PC-3 (cell line): Measurements from ENCODE around the gene TECRL. TPM values are rescaled to one million over a fixed set of nuclear protein-coding genes. Genes with fewer than 3 reads are reported as not detected.

Source experiments
- ATAC-seq: fragments of 200-7000 bp; cut with Tn5 transposase; 2 replicates; pipeline ENCODE4 v1.9.1; 2020; ENCODE audit warnings: mild to moderate bottlenecking, moderate library complexity
- BruUV-seq: library from RNA; stranded (reverse); fragments of 400-500 nt; replicated peaks from 2 replicates; lab custom pipeline; 2021; lab: Mats Ljungman, UMichigan
- CTCF ChIA-PET: fragments of 300-600 bp; sonication (Branson Sonifier 250); formaldehyde crosslinking; loops from one replicate; lab custom pipeline; 2022; ENCODE audit warnings: antibody characterized with exemption; lab: Charles Lee
- POLR2A ChIA-PET: fragments of 300-600 bp; sonication (Branson Sonifier 250); formaldehyde crosslinking; loops from one replicate; lab custom pipeline; 2022; ENCODE audit warnings: antibody characterized with exemption; ENCODE audit not compliant: unreplicated experiment; lab: Charles Lee
- DNase-seq: peaks from one replicate; pipeline ENCODE4 v3.0.0-alpha.2; 2015
- H2AFZ ChIP-seq: fragments of 300-600 bp; sonication (generic); 2 replicates; pipeline ENCODE4 v1.6.0; 2016; ENCODE audit warnings: antibody characterized with exemption, low read length
- H3F3A ChIP-seq: fragments of 300-600 bp; sonication (generic); one replicate; pipeline ENCODE4 v1.6.0; 2017; ENCODE audit warnings: antibody characterized with exemption, low read length, control low read depth, mild to moderate bottlenecking; ENCODE audit not compliant: unreplicated experiment
- H3K27ac ChIP-seq: fragments of 300-600 bp; sonication (generic); 2 replicates; pipeline ENCODE4 v1.5.1; 2016; ENCODE audit warnings: mild to moderate bottlenecking, low read length
- H3K27me3 ChIP-seq: fragments of 300-600 bp; sonication (generic); 2 replicates; pipeline ENCODE4 v1.6.1; 2016; ENCODE audit warnings: low read length, mixed read lengths
- H3K36me3 ChIP-seq: fragments of 300-600 bp; sonication (generic); 2 replicates; pipeline ENCODE4 v1.6.1; 2016; ENCODE audit warnings: low read depth, mixed run types, low read length, mixed read lengths
- H3K4me1 ChIP-seq: fragments of 300-600 bp; sonication (generic); 2 replicates; pipeline ENCODE4 v1.5.1; 2016; ENCODE audit warnings: low read length; ENCODE audit not compliant: insufficient read depth
- H3K4me2 ChIP-seq: fragments of 300-600 bp; sonication (generic); 2 replicates; pipeline ENCODE4 v1.6.0; 2016; ENCODE audit warnings: low read length
- H3K4me3 ChIP-seq: fragments of 300-600 bp; sonication (generic); 2 replicates; pipeline ENCODE4 v1.5.1; 2016; ENCODE audit warnings: mild to moderate bottlenecking, low read length, mixed read lengths
- H3K79me2 ChIP-seq: fragments of 300-600 bp; sonication (generic); 2 replicates; pipeline ENCODE4 v1.6.1; 2017; ENCODE audit warnings: low read length, mixed read lengths
- H3K9ac ChIP-seq: fragments of 300-600 bp; sonication (generic); 2 replicates; pipeline ENCODE4 v1.6.0; 2016; ENCODE audit warnings: mild to moderate bottlenecking, low read length
- H3K9me2 ChIP-seq: fragments of 300-600 bp; sonication (generic); replicated peaks from 2 replicates; pipeline ENCODE4 v1.6.1; 2016; ENCODE audit warnings: mixed run types, low read length, mixed read lengths
- H3K9me3 ChIP-seq: fragments of 300-600 bp; sonication (generic); 2 replicates; pipeline ENCODE4 v1.6.1; 2016; ENCODE audit warnings: low read length, mixed read lengths
- H4K20me1 ChIP-seq: fragments of 300-600 bp; sonication (generic); 2 replicates; pipeline ENCODE4 v1.6.1; 2016; ENCODE audit warnings: low read length, mixed read lengths
- CTCF ChIP-seq: fragments of 300-600 bp; sonication (generic); conservative IDR thresholded peaks from 2 replicates; pipeline ENCODE4 v1.5.1; 2017; ENCODE audit warnings: antibody characterized with exemption, low read depth, mild to moderate bottlenecking, low read length
- EZH2 ChIP-seq: fragments of 300-600 bp; sonication (generic); IDR thresholded peaks from one replicate; pipeline ENCODE4 v1.6.1; 2017; ENCODE audit warnings: antibody characterized with exemption, mild to moderate bottlenecking, low read length; ENCODE audit not compliant: unreplicated experiment
- EZH2phosphoT487 ChIP-seq: fragments of 300-600 bp; sonication (generic); IDR thresholded peaks from 2 replicates; pipeline ENCODE4 v1.6.1; 2018; ENCODE audit warnings: mild to moderate bottlenecking, antibody characterized with exemption, low read length, borderline replicate concordance
- intact Hi-C: fragments of 100-400 bp; cut with micrococcal nuclease; formaldehyde crosslinking; loops from 2 replicates; pipeline ENCODE4 v1.9.0; 2023
- total RNA-seq: library from RNA; depleted of rRNA; stranded (reverse); fragments of >200 nt; gene quantifications from 2 replicates; pipeline ENCODE4 v1.2.3, GENCODE V29; 2014

TECRL gene
- total RNA-seq, 1 experiment from 2014 or later, result not detected

- no peaks in the 10 kb centered on the region for H3K9me3 ChIP-seq
Measured at GRCh38 chr4:64359489-64359888, 49.8 kb downstream of the TECRL start.

GRCh38 chr4:64353904-64354303, 55.3 kb downstream of the TECRL start:
- CTCF ChIA-PET, result no interaction called here
- Histone ChIP-seq H3F3A (no peaks in the 10 kb centered on the region), H3K27ac (no peak overlapping the region), H3K9me3 (no peaks in the 10 kb centered on the region), H3K4me3 (no peak overlapping the region), H3K36me3 (no peaks in the 10 kb centered on the region), H3K9ac (no peak overlapping the region), H3K27me3 (no peaks in the 10 kb centered on the region), H2AFZ (no peak overlapping the region), H3K9me2 (no peaks in the 10 kb centered on the region), H4K20me1 (no peaks in the 10 kb centered on the region), H3K79me2 (no peaks in the 10 kb centered on the region), H3K4me1 (no peaks in the 10 kb centered on the region), H3K4me2 (no peak overlapping the region)
- POLR2A ChIA-PET, result no interaction called here
- no TSS peak for BruUV-seq
- peak; percentile 9 for DNase-seq
- intact Hi-C loops, result no loop called here
- no peak for TF ChIP-seq CTCF
- no peak for TF ChIP-seq EZH2phosphoT487
- ATAC-seq, result no peak

More at GRCh38 chr4:64359489-64359888, 49.8 kb downstream of the TECRL start:
- H2AFZ ChIP-seq, result no peak overlapping the region
- intact Hi-C loops, result no loop called here
- H4K20me1 ChIP-seq, result no peaks in the 10 kb centered on the region
- no peak overlapping the region for H3K4me3 ChIP-seq
- no peaks in the 10 kb centered on the region for H3K9me2 ChIP-seq
- CTCF ChIA-PET, result no interaction called here
- H3K4me2 ChIP-seq, result no peak overlapping the region
- no peak overlapping the region for H3K9ac ChIP-seq
- no peaks in the 10 kb centered on the region for H3K79me2 ChIP-seq
- DNase-seq, result no peak
- ATAC-seq, result no peak
- POLR2A ChIA-PET, result no interaction called here
- no TSS peak for BruUV-seq
- no peak for TF ChIP-seq EZH2phosphoT487
- TF ChIP-seq CTCF, result no peak
- no peaks in the 10 kb centered on the region for H3K4me1 ChIP-seq
- no peaks in the 10 kb centered on the region for H3K27me3 ChIP-seq
- no peak overlapping the region for H3K27ac ChIP-seq
- no peaks in the 10 kb centered on the region for H3K36me3 ChIP-seq
- H3F3A ChIP-seq, result no peaks in the 10 kb centered on the region

GRCh38 chr4:64341711-64342110, 67.5 kb downstream of the TECRL start:
- Histone ChIP-seq H2AFZ (no peak overlapping the region), H3K9ac (no peak overlapping the region), H3K9me2 (no peaks in the 10 kb centered on the region), H3K27ac (no peak overlapping the region), H4K20me1 (no peaks in the 10 kb centered on the region), H3K36me3 (no peaks in the 10 kb centered on the region), H3K4me1 (no peaks in the 10 kb centered on the region), H3F3A (no peaks in the 10 kb centered on the region), H3K4me2 (no peak overlapping the region), H3K9me3 (no peaks in the 10 kb centered on the region), H3K79me2 (no peaks in the 10 kb centered on the region), H3K27me3 (no peaks in the 10 kb centered on the region), H3K4me3 (no peak overlapping the region)
- CTCF ChIA-PET, result no interaction called here
- intact Hi-C loops, result no loop called here
- TF ChIP-seq EZH2phosphoT487 (no peak), EZH2 (no peak), CTCF (no peak)
- DNase-seq (no peak), ATAC-seq (no peak)
- POLR2A ChIA-PET, result no interaction called here
- BruUV-seq, result no TSS peak
